GM12878 (cell line): Measurements from ENCODE around the gene THTPA. TPM values are rescaled to one million over a fixed set of nuclear protein-coding genes. Genes with fewer than 3 reads are reported as not detected.

Source experiments
- ATAC-seq: fragments of 200-7000 bp; cut with Tn5 transposase; 3 replicates; pipeline ENCODE4 v1.9.1; 2020; ENCODE audit warnings: mild to moderate bottlenecking, moderate library complexity
- BruUV-seq: library from RNA; stranded (reverse); fragments of 400-500 nt; replicated peaks from 2 replicates; lab custom pipeline; 2021; lab: Mats Ljungman, UMichigan
- CTCF ChIA-PET: fragments of 300-600 bp; sonication (Branson Sonifier 250); formaldehyde crosslinking; extraction: SDS; loops from one replicate; lab custom pipeline; 2021; ENCODE audit warnings: inconsistent platforms; lab: Yijun Ruan, JAX
- POLR2A ChIA-PET: fragments of 350-600 bp; formaldehyde crosslinking; extraction: SDS; loops from one replicate; lab custom pipeline; 2021; ENCODE audit warnings: inconsistent platforms; lab: Charles Lee
- RAD21 ChIA-PET: fragments of 300-600 bp; sonication (Branson Sonifier 250); formaldehyde crosslinking; loops from one replicate; lab custom pipeline; 2023; ENCODE audit warnings: antibody characterized with exemption; ENCODE audit not compliant: unreplicated experiment; lab: Charles Lee
- SMC1A ChIA-PET: fragments of 300-600 bp; sonication (Branson Sonifier 250); formaldehyde crosslinking; loops from one replicate; lab custom pipeline; 2023; ENCODE audit not compliant: unreplicated experiment, uncharacterized antibody; lab: Charles Lee
- DNase-seq: peaks from one replicate; pipeline ENCODE4 v3.0.0-alpha.2; 2011; ENCODE audit warnings: low read depth, low spot score
- FAIRE-seq: peaks from 3 replicates; lab custom pipeline; 2011; peaks lifted over from hg19 to GRCh38; lab: Jason Lieb, UNC
- H2AFZ ChIP-seq: 2 replicates; pipeline ENCODE4 v1.6.0; 2011; ENCODE audit warnings: low read depth, low read length, control low read depth; ENCODE audit not compliant: control insufficient read depth
- H3K27ac ChIP-seq: 2 replicates; pipeline ENCODE4 v1.5.1; 2011; ENCODE audit warnings: control low read depth; ENCODE audit not compliant: control insufficient read depth, insufficient read depth
- H3K27me3 ChIP-seq, 2 experiments: replicated peaks in 1 of 2; 2 replicates each; pipeline versions ENCODE4 v1.6.0 to v1.6.1; 2011; ENCODE audit warnings: low read length in 1 of 2; ENCODE audit not compliant: control insufficient read depth in 2 of 2, insufficient read depth in 2 of 2
- H3K36me3 ChIP-seq, 2 experiments: 2 replicates each; pipeline ENCODE4 v1.5.1; 2011; ENCODE audit warnings: low read length in 1 of 2; ENCODE audit not compliant: control insufficient read depth in 2 of 2, insufficient read depth in 2 of 2
- H3K4me1 ChIP-seq: 2 replicates; pipeline ENCODE4 v1.6.1; 2011; ENCODE audit warnings: mild to moderate bottlenecking, low read length, moderate library complexity, mixed read lengths; ENCODE audit not compliant: control insufficient read depth, insufficient read depth
- H3K4me2 ChIP-seq: 2 replicates; pipeline ENCODE4 v1.6.0; 2011; ENCODE audit warnings: control low read depth; ENCODE audit not compliant: control insufficient read depth, insufficient read depth
- H3K4me3 ChIP-seq: fragments of 200-600 bp; sonication (generic); 2 replicates; pipeline ENCODE4 v1.5.1; 2016
- H3K79me2 ChIP-seq: 2 replicates; pipeline ENCODE4 v1.6.0; 2011; ENCODE audit warnings: low read length; ENCODE audit not compliant: control insufficient read depth, insufficient read depth
- H3K9ac ChIP-seq: 2 replicates; pipeline ENCODE4 v1.8.0; 2011; ENCODE audit warnings: low read length, control low read depth, mixed read lengths; ENCODE audit not compliant: control insufficient read depth, insufficient read depth
- H3K9me3 ChIP-seq: replicated peaks from 3 replicates; pipeline ENCODE4 v1.5.1; 2011; ENCODE audit warnings: mild to moderate bottlenecking, low read length; ENCODE audit not compliant: control insufficient read depth, insufficient read depth
- H4K20me1 ChIP-seq: 2 replicates; pipeline ENCODE4 v1.6.0; 2011; ENCODE audit not compliant: control insufficient read depth, insufficient read depth
- ASH2L ChIP-seq: fragments of 300-600, 200-600 bp; sonication (generic); IDR thresholded peaks from 2 replicates; pipeline ENCODE4 v1.6.1; 2017; ENCODE audit warnings: low read depth, mild to moderate bottlenecking, borderline replicate concordance
- EGR1 ChIP-seq, 2 experiments: IDR thresholded peaks; 1 replicate in 1 of 2; 2 replicates in 1 of 2; pipeline ENCODE4 v1.6.1; 2011 to 2012; ENCODE audit warnings: low read depth in 2 of 2, low read length in 2 of 2, borderline replicate concordance in 1 of 2, mild to moderate bottlenecking in 1 of 2, moderate library complexity in 1 of 2
- EP300 ChIP-seq, 2 experiments: fragments of 150-350 bp in 1 of 2; IDR thresholded peaks; 2 replicates each; pipeline ENCODE4 v1.6.1; 2011 to 2012; ENCODE audit warnings: low read depth in 2 of 2, low read length in 2 of 2, borderline replicate concordance in 1 of 2, improper control_type of control experiment in 1 of 2, inconsistent platforms in 1 of 2; ENCODE audit not compliant: control insufficient read depth in 1 of 2
- ETV6 ChIP-seq, 2 experiments: fragments of 450-650 bp in 1 of 2; IDR thresholded peaks in 1 of 2; conservative IDR thresholded peaks in 1 of 2; 2 replicates each; pipeline ENCODE4 v1.6.1; 2014; ENCODE audit warnings: antibody characterized with exemption in 1 of 2, borderline replicate concordance in 1 of 2, low read depth in 1 of 2, mild to moderate bottlenecking in 1 of 2, moderate library complexity in 1 of 2
- IKZF1 ChIP-seq: fragments of 450-650 bp; conservative IDR thresholded peaks from 2 replicates; pipeline ENCODE4 v1.6.1; 2017; ENCODE audit warnings: antibody characterized with exemption, mild to moderate bottlenecking
- IKZF2 ChIP-seq, 2 experiments: fragments of 450-650 bp; IDR thresholded peaks; 2 replicates each; pipeline ENCODE4 v1.6.1; 2017; ENCODE audit warnings: mild to moderate bottlenecking in 2 of 2, moderate library complexity in 2 of 2
- JUND ChIP-seq: IDR thresholded peaks from 2 replicates; pipeline ENCODE4 v1.6.1; 2012; ENCODE audit warnings: low read depth, mild to moderate bottlenecking, low read length, improper control_type of control experiment, moderate library complexity
- LARP7 ChIP-seq: fragments of 450-650 bp; IDR thresholded peaks from 2 replicates; pipeline ENCODE4 v1.6.1; 2017; ENCODE audit warnings: mild to moderate bottlenecking
- RBBP5 ChIP-seq: fragments of 200-600 bp; sonication (generic); conservative IDR thresholded peaks from 2 replicates; pipeline ENCODE4 v1.6.1; 2016
- RCOR1 ChIP-seq: conservative IDR thresholded peaks from 2 replicates; pipeline ENCODE4 v1.6.1; 2012; ENCODE audit warnings: low read depth, low read length, improper control_type of control experiment
- WGBS: methylation state at CpG from one replicate; pipeline ENCODE4 v1.1.6; 2016; ENCODE audit warnings: low lambda C conversion rate; ENCODE audit not compliant: insufficient replicate concordance, insufficient coverage; ENCODE audit errors: missing lambda C conversion rate; 5-methylcytosine and 5-hydroxymethylcytosine counted together
- in situ Hi-C: fragments of 300-500 bp; cut with MboI; formaldehyde crosslinking; loops from 9 replicates; pipeline ENCODE4 v1.14.3; 2018; ENCODE audit warnings: mixed read lengths
- intact Hi-C: fragments of 100-400 bp; cut with micrococcal nuclease; formaldehyde crosslinking; loops from one replicate; pipeline ENCODE4 v1.14.2; 2022; ENCODE audit not compliant: unreplicated experiment
- polyA plus RNA-seq, 11 experiments: library from polyadenylated mRNA; depleted of rRNA in 4 of 11; unstranded in 6 of 11; stranded (reverse) in 5 of 11; fragments of >200 nt; fragmentation: Nextera tagmentation in 4 of 11; fragmentation: Illumina TruSeq in 1 of 11; extraction: Ambion mirVana in 4 of 11; extraction: Trizol in 1 of 11; gene quantifications; 1 replicate in 1 of 11; 2 replicates in 10 of 11; pipeline versions ENCODE4 v1.2.1 to v1.2.3, GENCODE V29; 2011 to 2016; ENCODE audit warnings: inconsistent platforms in 2 of 11, missing spikeins in 2 of 11, low read depth in 1 of 11
- total RNA-seq, 4 experiments: library from RNA; depleted of rRNA in 3 of 4; stranded (reverse); fragments of >200 nt in 3 of 4; fragmentation: Illumina TruSeq in 1 of 4; extraction: Trizol in 1 of 4; gene quantifications; 2 replicates each; pipeline versions ENCODE4 v1.2.1 to v1.2.3, GENCODE V29; 2013 to 2021
- TF ChIP-seq, protein P1 (sequence below): fragments of 450-650 bp; formaldehyde crosslinking; IDR thresholded peaks from 2 replicates; pipeline ENCODE4 v1.5.0; 2022; ENCODE audit warnings: mild to moderate bottlenecking, missing genetic modification characterization
- TF ChIP-seq, protein P2 (sequence below): fragments of 450-650 bp; IDR thresholded peaks from 2 replicates; pipeline ENCODE4 v1.6.1; 2016; ENCODE audit warnings: mild to moderate bottlenecking, moderate library complexity, borderline replicate concordance
- TF ChIP-seq, protein P3 (sequence below): fragments of 150-350 bp; IDR thresholded peaks from 2 replicates; pipeline ENCODE4 v1.6.1; 2014; ENCODE audit warnings: mild to moderate bottlenecking, low read depth, low read length

Gene THTPA
- total and polyA plus RNA-seq, 10 of the 15 experiments (the other 5 are each of a cell fraction or from before 2014, with no cell fraction given) = 3.1 to 24.9 (median 12.8) TPM

DNA sequence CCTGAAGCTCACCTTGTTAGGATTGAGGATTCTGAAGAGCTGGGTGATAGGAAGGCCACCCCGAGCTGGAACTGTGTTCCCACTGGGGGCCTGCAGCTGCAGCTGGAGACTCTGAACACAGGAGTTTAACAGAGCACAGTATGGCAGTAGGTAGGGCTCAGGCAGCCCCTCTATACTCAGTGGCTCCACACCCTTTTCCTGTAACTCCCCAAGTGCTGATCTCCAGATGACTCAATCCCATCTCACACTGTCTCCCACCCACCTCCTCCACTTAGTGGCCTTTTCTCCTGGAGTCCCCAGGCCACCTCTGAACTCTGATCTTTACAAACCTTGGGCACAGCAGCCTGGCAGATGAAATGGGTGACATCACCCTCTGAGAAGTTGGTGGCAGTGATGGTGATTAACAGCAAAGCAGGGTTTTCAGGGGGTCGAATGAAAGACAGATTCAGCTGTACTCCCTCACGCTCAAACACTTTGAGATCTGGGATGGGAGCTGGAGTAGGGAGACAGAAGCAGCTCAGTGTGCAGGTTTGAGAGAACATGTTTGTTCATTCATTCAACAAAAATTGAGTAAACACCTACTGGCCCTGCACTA is 4.0 kb downstream of the THTPA start:
- ChIA-PET SMC1A (interaction anchor here (1.0 to 9.7 kb wide), 7 partner anchors 9 to 295 kb away, joined by 3 to 124 read pairs (median 4); no protein-coding TSS in a partner anchor), RAD21 (interaction anchor here (0.5 to 3.3 kb wide), 11 partner anchors 10 to 439 kb away, joined by 3 to 39 read pairs (median 3); no protein-coding TSS in a partner anchor), CTCF (interaction anchor here (0.5 to 13.1 kb wide), 30 partner anchors 8 to 581 kb away, joined by 3 to 436 read pairs (median 4); partner anchors contain the start of genes AP1G2, EMC9, NGDN and PABPN1), POLR2A (interaction anchor here (0.6 to 3.8 kb wide), 5 partner anchors 10 to 722 kb away, joined by 3 to 14 read pairs (median 4); partner anchors contain the start of gene PABPN1)
- no peak overlapping the region for H3K4me2 ChIP-seq
- no peaks in the 10 kb centered on the region for H4K20me1 ChIP-seq
- 59% methylated on average over 3 of the region's 3 CpGs for WGBS
- peaks cover 3% of the 10 kb centered on the region for H3K4me1 ChIP-seq
- BruUV-seq = no TSS peak
- H2AFZ ChIP-seq = no peak overlapping the region
- H3K4me3 ChIP-seq = no peak overlapping the region
- ATAC-seq (no peak), DNase-seq (no peak), FAIRE-seq (no peak)
- H3K79me2 ChIP-seq = peaks cover 26% of the 10 kb centered on the region
- TF ChIP-seq LARP7 (no peak), JUND (no peak), IKZF2 (IDR thresholded peaks at IDR 0.05) (no peak), EP300 (IDR thresholded peaks at IDR 0.05; ENCODE audit: borderline replicate concordance in 1 of 2, control insufficient read depth in 1 of 2, low read depth in 2 of 2, low read length in 2 of 2) (no peak), ASH2L (no peak), ETV6 (conservative IDR thresholded peaks at IDR 0.05 in 1 of 2, IDR thresholded peaks at IDR 0.05 in 1 of 2; ENCODE audit: borderline replicate concordance in 1 of 2, low read depth in 1 of 2) (no peak), RCOR1 (no peak), IKZF1 (no peak), RBBP5 (no peak), EGR1 (IDR thresholded peaks at IDR 0.05; ENCODE audit: borderline replicate concordance in 1 of 2, low read depth in 2 of 2, low read length in 2 of 2) (no peak)
- TF ChIP-seq, protein P1, sequence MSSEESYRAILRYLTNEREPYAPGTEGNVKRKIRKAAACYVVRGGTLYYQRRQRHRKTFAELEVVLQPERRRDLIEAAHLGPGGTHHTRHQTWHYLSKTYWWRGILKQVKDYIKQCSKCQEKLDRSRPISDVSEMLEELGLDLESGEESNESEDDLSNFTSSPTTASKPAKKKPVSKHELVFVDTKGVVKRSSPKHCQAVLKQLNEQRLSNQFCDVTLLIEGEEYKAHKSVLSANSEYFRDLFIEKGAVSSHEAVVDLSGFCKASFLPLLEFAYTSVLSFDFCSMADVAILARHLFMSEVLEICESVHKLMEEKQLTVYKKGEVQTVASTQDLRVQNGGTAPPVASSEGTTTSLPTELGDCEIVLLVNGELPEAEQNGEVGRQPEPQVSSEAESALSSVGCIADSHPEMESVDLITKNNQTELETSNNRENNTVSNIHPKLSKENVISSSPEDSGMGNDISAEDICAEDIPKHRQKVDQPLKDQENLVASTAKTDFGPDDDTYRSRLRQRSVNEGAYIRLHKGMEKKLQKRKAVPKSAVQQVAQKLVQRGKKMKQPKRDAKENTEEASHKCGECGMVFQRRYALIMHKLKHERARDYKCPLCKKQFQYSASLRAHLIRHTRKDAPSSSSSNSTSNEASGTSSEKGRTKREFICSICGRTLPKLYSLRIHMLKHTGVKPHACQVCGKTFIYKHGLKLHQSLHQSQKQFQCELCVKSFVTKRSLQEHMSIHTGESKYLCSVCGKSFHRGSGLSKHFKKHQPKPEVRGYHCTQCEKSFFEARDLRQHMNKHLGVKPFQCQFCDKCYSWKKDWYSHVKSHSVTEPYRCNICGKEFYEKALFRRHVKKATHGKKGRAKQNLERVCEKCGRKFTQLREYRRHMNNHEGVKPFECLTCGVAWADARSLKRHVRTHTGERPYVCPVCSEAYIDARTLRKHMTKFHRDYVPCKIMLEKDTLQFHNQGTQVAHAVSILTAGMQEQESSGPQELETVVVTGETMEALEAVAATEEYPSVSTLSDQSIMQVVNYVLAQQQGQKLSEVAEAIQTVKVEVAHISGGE (CRISPR knock-in tag) = no peak
- TF ChIP-seq, protein P2, sequence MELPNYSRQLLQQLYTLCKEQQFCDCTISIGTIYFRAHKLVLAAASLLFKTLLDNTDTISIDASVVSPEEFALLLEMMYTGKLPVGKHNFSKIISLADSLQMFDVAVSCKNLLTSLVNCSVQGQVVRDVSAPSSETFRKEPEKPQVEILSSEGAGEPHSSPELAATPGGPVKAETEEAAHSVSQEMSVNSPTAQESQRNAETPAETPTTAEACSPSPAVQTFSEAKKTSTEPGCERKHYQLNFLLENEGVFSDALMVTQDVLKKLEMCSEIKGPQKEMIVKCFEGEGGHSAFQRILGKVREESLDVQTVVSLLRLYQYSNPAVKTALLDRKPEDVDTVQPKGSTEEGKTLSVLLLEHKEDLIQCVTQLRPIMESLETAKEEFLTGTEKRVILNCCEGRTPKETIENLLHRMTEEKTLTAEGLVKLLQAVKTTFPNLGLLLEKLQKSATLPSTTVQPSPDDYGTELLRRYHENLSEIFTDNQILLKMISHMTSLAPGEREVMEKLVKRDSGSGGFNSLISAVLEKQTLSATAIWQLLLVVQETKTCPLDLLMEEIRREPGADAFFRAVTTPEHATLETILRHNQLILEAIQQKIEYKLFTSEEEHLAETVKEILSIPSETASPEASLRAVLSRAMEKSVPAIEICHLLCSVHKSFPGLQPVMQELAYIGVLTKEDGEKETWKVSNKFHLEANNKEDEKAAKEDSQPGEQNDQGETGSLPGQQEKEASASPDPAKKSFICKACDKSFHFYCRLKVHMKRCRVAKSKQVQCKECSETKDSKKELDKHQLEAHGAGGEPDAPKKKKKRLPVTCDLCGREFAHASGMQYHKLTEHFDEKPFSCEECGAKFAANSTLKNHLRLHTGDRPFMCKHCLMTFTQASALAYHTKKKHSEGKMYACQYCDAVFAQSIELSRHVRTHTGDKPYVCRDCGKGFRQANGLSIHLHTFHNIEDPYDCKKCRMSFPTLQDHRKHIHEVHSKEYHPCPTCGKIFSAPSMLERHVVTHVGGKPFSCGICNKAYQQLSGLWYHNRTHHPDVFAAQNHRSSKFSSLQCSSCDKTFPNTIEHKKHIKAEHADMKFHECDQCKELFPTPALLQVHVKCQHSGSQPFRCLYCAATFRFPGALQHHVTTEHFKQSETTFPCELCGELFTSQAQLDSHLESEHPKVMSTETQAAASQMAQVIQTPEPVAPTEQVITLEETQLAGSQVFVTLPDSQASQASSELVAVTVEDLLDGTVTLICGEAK = no peak
- TF ChIP-seq, protein P3, sequence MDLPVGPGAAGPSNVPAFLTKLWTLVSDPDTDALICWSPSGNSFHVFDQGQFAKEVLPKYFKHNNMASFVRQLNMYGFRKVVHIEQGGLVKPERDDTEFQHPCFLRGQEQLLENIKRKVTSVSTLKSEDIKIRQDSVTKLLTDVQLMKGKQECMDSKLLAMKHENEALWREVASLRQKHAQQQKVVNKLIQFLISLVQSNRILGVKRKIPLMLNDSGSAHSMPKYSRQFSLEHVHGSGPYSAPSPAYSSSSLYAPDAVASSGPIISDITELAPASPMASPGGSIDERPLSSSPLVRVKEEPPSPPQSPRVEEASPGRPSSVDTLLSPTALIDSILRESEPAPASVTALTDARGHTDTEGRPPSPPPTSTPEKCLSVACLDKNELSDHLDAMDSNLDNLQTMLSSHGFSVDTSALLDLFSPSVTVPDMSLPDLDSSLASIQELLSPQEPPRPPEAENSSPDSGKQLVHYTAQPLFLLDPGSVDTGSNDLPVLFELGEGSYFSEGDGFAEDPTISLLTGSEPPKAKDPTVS = no peak
- no peaks in the 10 kb centered on the region for H3K27me3 ChIP-seq
- H3K9ac ChIP-seq = no peak overlapping the region
- intact Hi-C loops (loop anchor here (5.0 kb wide), 1 partner anchor 238 kb away; the partner anchor contains the start of gene PABPN1), in situ Hi-C loops (loop anchor here (5.0 kb wide), 2 partner anchors 83 to 238 kb away; partner anchors contain the start of gene PABPN1)
- peaks cover 13 to 22% of the 10 kb centered on the region in 2 experiments; a peak in 3 of 4 replicates for H3K36me3 ChIP-seq
- no peaks in the 10 kb centered on the region for H3K9me3 ChIP-seq
- H3K27ac ChIP-seq = no peak overlapping the region
